Measurements from ENCODE around the gene KCNT2.

The KCNT2 gene

GRCh38 chr1:196637606-196638005 is 29.4 kb upstream of the KCNT2 start:
- no peak for TF ChIP-seq CTCF (IDR thresholded peaks at IDR 0.05; ENCODE audit: insufficient read depth, low read length, poor library complexity, severe bottlenecking)
- Histone ChIP-seq H3K36me3 (ENCODE audit: control insufficient read depth, insufficient read depth, low read length) (no peaks in the 10 kb centered on the region), H3K4me3 (replicated peaks; ENCODE audit: low read depth, low read length) (no peak overlapping the region), H3K27me3 (replicated peaks; ENCODE audit: control insufficient read depth, insufficient read depth, low read length) (no peaks in the 10 kb centered on the region)
- DNase-seq (ENCODE audit: extremely low read depth, insufficient read length) = no peak

- Histone ChIP-seq H3K36me3 (ENCODE audit: control insufficient read depth, insufficient read depth, low read length) (no peaks in the 10 kb centered on the region), H3K4me3 (replicated peaks; ENCODE audit: low read depth, low read length) (no peak overlapping the region), H3K27me3 (replicated peaks; ENCODE audit: control insufficient read depth, insufficient read depth, low read length) (no peaks in the 10 kb centered on the region)
- no peak for DNase-seq (ENCODE audit: extremely low read depth, insufficient read length)
- no peak for TF ChIP-seq CTCF (IDR thresholded peaks at IDR 0.05; ENCODE audit: insufficient read depth, low read length, poor library complexity, severe bottlenecking)
Measured at GRCh38 chr1:196628838-196629237, 20.6 kb upstream of the KCNT2 start.

GRCh38 chr1:196623079-196623478 is 14.8 kb upstream of the KCNT2 start:
- H3K4me3 ChIP-seq (replicated peaks; ENCODE audit: low read depth, low read length) = no peak overlapping the region
- H3K27me3 ChIP-seq (replicated peaks; ENCODE audit: control insufficient read depth, insufficient read depth, low read length) = no peaks in the 10 kb centered on the region
- TF ChIP-seq CTCF (IDR thresholded peaks at IDR 0.05; ENCODE audit: insufficient read depth, low read length, poor library complexity, severe bottlenecking) = no peak
- no peaks in the 10 kb centered on the region for H3K36me3 ChIP-seq (ENCODE audit: control insufficient read depth, insufficient read depth, low read length)
- DNase-seq (ENCODE audit: extremely low read depth, insufficient read length) = no peak

GRCh38 chr1:196619721-196620120 is 11.5 kb upstream of the KCNT2 start:
- no peak overlapping the region for H3K4me3 ChIP-seq (replicated peaks; ENCODE audit: low read depth, low read length)
- DNase-seq (ENCODE audit: extremely low read depth, insufficient read length) = no peak
- no peak for TF ChIP-seq CTCF (IDR thresholded peaks at IDR 0.05; ENCODE audit: insufficient read depth, low read length, poor library complexity, severe bottlenecking)
- H3K27me3 ChIP-seq (replicated peaks; ENCODE audit: control insufficient read depth, insufficient read depth, low read length) = no peaks in the 10 kb centered on the region
- H3K36me3 ChIP-seq (ENCODE audit: control insufficient read depth, insufficient read depth, low read length) = no peaks in the 10 kb centered on the region

GRCh38 chr1:196611873-196612272 is 3.6 kb upstream of the KCNT2 start:
- H3K4me3 ChIP-seq (replicated peaks; ENCODE audit: low read depth, low read length) = no peak overlapping the region
- no peak for DNase-seq (ENCODE audit: extremely low read depth, insufficient read length)
- TF ChIP-seq CTCF (IDR thresholded peaks at IDR 0.05; ENCODE audit: insufficient read depth, low read length, poor library complexity, severe bottlenecking) = no peak
- H3K36me3 ChIP-seq (ENCODE audit: control insufficient read depth, insufficient read depth, low read length) = no peaks in the 10 kb centered on the region
- H3K27me3 ChIP-seq (replicated peaks; ENCODE audit: control insufficient read depth, insufficient read depth, low read length) = no peaks in the 10 kb centered on the region; the same call in none of the 2 replicates

- no peak for DNase-seq (ENCODE audit: extremely low read depth, insufficient read length)
- no peak for TF ChIP-seq CTCF (IDR thresholded peaks at IDR 0.05; ENCODE audit: insufficient read depth, low read length, poor library complexity, severe bottlenecking)
- Histone ChIP-seq H3K27me3 (replicated peaks; ENCODE audit: control insufficient read depth, insufficient read depth, low read length) (no peaks in the 10 kb centered on the region; the same call in none of the 2 replicates), H3K4me3 (replicated peaks; ENCODE audit: low read depth, low read length) (no peak overlapping the region), H3K36me3 (ENCODE audit: control insufficient read depth, insufficient read depth, low read length) (no peaks in the 10 kb centered on the region)
Measured at GRCh38 chr1:196609370-196609737, 1.1 kb upstream of the KCNT2 start.

Data from GM06990 (cell line).